ENCODE results near the gene LIPM.

DNA sequence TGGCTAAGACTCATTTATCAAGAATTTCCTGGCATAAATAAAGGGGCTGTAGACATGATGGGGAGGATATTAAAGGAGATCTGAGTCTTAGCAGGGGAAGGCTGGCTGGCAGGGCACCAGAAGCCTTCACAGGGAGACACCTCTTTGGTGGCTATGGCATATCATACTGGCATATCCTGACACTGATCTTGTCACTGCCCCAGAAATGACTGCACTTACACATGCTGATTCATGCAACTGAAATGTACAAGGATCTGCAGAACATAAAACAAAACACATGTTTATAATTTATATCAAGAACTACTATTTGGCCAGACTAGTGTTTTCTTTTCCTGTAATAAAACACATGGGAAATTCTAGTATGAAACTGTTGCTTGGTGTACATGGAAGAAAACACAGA is 48.2 kb upstream of the LIPM start:
- TF ChIP-seq SUZ12 (IDR thresholded peaks at IDR 0.05; ENCODE audit: extremely low read depth, insufficient read depth, insufficient read length), result no peak
- TF ChIP-seq YY1 (IDR thresholded peaks at IDR 0.05; ENCODE audit: insufficient read depth, insufficient read length), result no peak
- TF ChIP-seq ZNF274 (IDR thresholded peaks at IDR 0.05; ENCODE audit: low read depth, low read length), result no peak

Data from NT2/D1 (cell line).